Hippocampal formation (tissue), 2 donors: ENCODE data around the gene MATK.
A peak's percentile ranks its signal among the peaks of the same experiment; 100 is the strongest.
"Not testable (repeated sequence)": the region's sequence is repeated elsewhere in the genome, so short reads cannot be mapped to it uniquely, and the experiment has no call there.

Experiments used
- DNase-seq, 2 donors: peaks; one replicate each; lab custom pipeline; 2025; lab: John Stamatoyannopoulos, UW

The MATK gene

GRCh38 chr19:3816148-3816547 is 30.0 kb upstream of the MATK start:
- DNase-seq = not testable (repeated sequence)

- DNase-seq = no peak
These were observed 28.5 kb upstream of the MATK start for GRCh38 chr19:3814648-3815047.

GRCh38 chr19:3813473-3814392 is 27.6 kb upstream of the MATK start:
- DNase-seq = no peak

- no peak for DNase-seq
These were observed 24.7 kb upstream of the MATK start for GRCh38 chr19:3810708-3811355.

GRCh38 chr19:3809881-3810707 is 23.9 kb upstream of the MATK start:
- no peak for DNase-seq

- DNase-seq = no peak
These were observed 22.4 kb upstream of the MATK start for GRCh38 chr19:3808420-3809143.

GRCh38 chr19:3807574-3808354 is 21.6 kb upstream of the MATK start:
- DNase-seq = no peak

- DNase-seq = no peak
These were observed 20.9 kb upstream of the MATK start for GRCh38 chr19:3807131-3807480.

- DNase-seq = no peak
These were observed 19.7 kb upstream of the MATK start for GRCh38 chr19:3805859-3806258.

GRCh38 chr19:3804429-3804828 is 18.2 kb upstream of the MATK start:
- no peak for DNase-seq

GRCh38 chr19:3803986-3804385 is 17.8 kb upstream of the MATK start:
- DNase-seq = no peak

GRCh38 chr19:3803114-3803888 is 17.1 kb upstream of the MATK start:
- no peak for DNase-seq

- peak; percentile 20 to 43 for DNase-seq
These were observed 15.4 kb upstream of the MATK start for GRCh38 chr19:3801412-3802096.

GRCh38 chr19:3800996-3801395 is 14.8 kb upstream of the MATK start:
- no peak for DNase-seq

GRCh38 chr19:3798137-3798536 is 12.0 kb upstream of the MATK start:
- DNase-seq = no peak

GRCh38 chr19:3796358-3796757 is 10.2 kb upstream of the MATK start:
- DNase-seq = no peak

- no peak for DNase-seq
These were observed 7.6 kb upstream of the MATK start for GRCh38 chr19:3793799-3794198.

- DNase-seq = no peak
These were observed 5.9 kb upstream of the MATK start for GRCh38 chr19:3792114-3792513.

GRCh38 chr19:3790941-3791340 is 4.8 kb upstream of the MATK start:
- DNase-seq = no peak
